ENCODE results near the gene HDLBP. TPM values are rescaled to one million over a fixed set of nuclear protein-coding genes. Genes with fewer than 3 reads are reported as not detected.

Gene HDLBP
- total RNA-seq, 4 donors from 2014 or later, result 239 to 310 (median 273) TPM

- Histone ChIP-seq H3K4me1 (no peaks in the 10 kb centered on the region), H3K9me3 (no peaks in the 10 kb centered on the region), H3K36me3 (peaks cover 28 to 100% (median 63%) of the 10 kb centered on the region in 3 donors), H3K27ac (no peak overlapping the region), H3K4me3 (no peak overlapping the region), H3K27me3 (no peaks in the 10 kb centered on the region)
- DNase-seq, result no peak
- 84 to 92% methylated on average over 9 of the region's 9 CpGs for WGBS, 2 donors
- intact Hi-C loops (cut with DNase I), result no loop called here
- no peak for TF ChIP-seq CTCF (IDR thresholded peaks at IDR 0.05)
- no peak for TF ChIP-seq POLR2A (IDR thresholded peaks at IDR 0.05)
Measured at GRCh38 chr2:241344925-241345651, 29.6 kb upstream of the HDLBP start.

GRCh38 chr2:241340631-241341163, 25.2 kb upstream of the HDLBP start:
- no peak for DNase-seq
- WGBS, 2 donors, result 72 to 75% methylated on average over 3 of the region's 3 CpGs
- Histone ChIP-seq H3K4me1 (peaks cover 0 to 6% (median 0%) of the 10 kb centered on the region in 3 donors), H3K4me3 (no peak overlapping the region), H3K36me3 (peaks cover 20 to 96% (median 54%) of the 10 kb centered on the region in 3 donors), H3K27me3 (no peaks in the 10 kb centered on the region), H3K9me3 (no peaks in the 10 kb centered on the region), H3K27ac (no peak overlapping the region)
- intact Hi-C loops (cut with DNase I), result no loop called here
- no peak for TF ChIP-seq CTCF (IDR thresholded peaks at IDR 0.05)

GRCh38 chr2:241339839-241340630, 24.6 kb upstream of the HDLBP start:
- 52 to 63% methylated on average over 8 of the region's 8 CpGs for WGBS, 2 donors
- peak overlapping the region in 1 of 4 donors; percentile 28 for H3K27ac ChIP-seq

GRCh38 chr2:241334813-241335212, 19.3 kb upstream of the HDLBP start:
- H3K27me3 ChIP-seq, result no peaks in the 10 kb centered on the region
- DNase-seq, result no peak

More at GRCh38 chr2:241339839-241340630, 24.6 kb upstream of the HDLBP start:
- intact Hi-C loops (cut with DNase I), result no loop called here
- DNase-seq, result no peak
- H3K4me3 ChIP-seq, result no peak overlapping the region
- H3K27me3 ChIP-seq, result no peaks in the 10 kb centered on the region
- TF ChIP-seq CTCF (IDR thresholded peaks at IDR 0.05) (no peak), POLR2A (IDR thresholded peaks at IDR 0.05) (no peak)
- peaks cover 0 to 6% (median 0%) of the 10 kb centered on the region in 3 donors for H3K4me1 ChIP-seq
- peaks cover 20 to 96% (median 55%) of the 10 kb centered on the region in 3 donors for H3K36me3 ChIP-seq
- no peaks in the 10 kb centered on the region for H3K9me3 ChIP-seq

More at GRCh38 chr2:241334813-241335212, 19.3 kb upstream of the HDLBP start:
- no peak for TF ChIP-seq POLR2A (IDR thresholded peaks at IDR 0.05)
- no peak for TF ChIP-seq CTCF (IDR thresholded peaks at IDR 0.05)
- no peak overlapping the region for H3K27ac ChIP-seq
- no peak overlapping the region for H3K4me3 ChIP-seq
- peaks cover 4 to 69% (median 30%) of the 10 kb centered on the region in 3 donors for H3K36me3 ChIP-seq
- intact Hi-C loops (cut with DNase I), result no loop called here
- peaks cover 0 to 17% (median 0%) of the 10 kb centered on the region in 3 donors for H3K4me1 ChIP-seq
- no peaks in the 10 kb centered on the region for H3K9me3 ChIP-seq
- 57 to 60% methylated on average over 2 of the region's 2 CpGs for WGBS, 2 donors
